ENCODE results near the gene PRR16.

DNA sequence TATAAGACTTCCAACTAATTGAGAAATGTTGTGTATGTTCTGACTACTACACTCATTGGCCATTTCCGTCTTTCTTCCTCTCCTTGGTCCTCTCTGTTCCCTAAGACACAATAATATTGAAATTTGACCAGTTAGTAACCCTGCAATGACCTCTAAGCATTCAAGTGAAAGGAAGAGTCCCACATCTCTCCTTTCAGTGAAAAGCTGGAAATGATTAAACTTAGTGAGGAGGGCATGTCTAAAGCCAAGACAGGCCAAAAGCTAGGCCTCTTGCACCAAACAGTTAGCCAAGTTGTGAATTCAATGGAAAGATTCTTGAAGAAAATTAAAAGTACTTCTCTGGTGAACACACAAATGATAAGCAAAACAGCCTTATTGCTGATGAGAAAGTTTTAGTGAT is 122.5 kb downstream of the PRR16 start:
- TF ChIP-seq ZFP30 (CRISPR knock-in tag; IDR thresholded peaks at IDR 0.05) (no peak), GLIS3 (CRISPR knock-in tag; IDR thresholded peaks at IDR 0.05) (no peak), CREB5 (CRISPR knock-in tag; IDR thresholded peaks at IDR 0.05; ENCODE audit: low read depth) (no peak)
- TF ChIP-seq, protein P1, sequence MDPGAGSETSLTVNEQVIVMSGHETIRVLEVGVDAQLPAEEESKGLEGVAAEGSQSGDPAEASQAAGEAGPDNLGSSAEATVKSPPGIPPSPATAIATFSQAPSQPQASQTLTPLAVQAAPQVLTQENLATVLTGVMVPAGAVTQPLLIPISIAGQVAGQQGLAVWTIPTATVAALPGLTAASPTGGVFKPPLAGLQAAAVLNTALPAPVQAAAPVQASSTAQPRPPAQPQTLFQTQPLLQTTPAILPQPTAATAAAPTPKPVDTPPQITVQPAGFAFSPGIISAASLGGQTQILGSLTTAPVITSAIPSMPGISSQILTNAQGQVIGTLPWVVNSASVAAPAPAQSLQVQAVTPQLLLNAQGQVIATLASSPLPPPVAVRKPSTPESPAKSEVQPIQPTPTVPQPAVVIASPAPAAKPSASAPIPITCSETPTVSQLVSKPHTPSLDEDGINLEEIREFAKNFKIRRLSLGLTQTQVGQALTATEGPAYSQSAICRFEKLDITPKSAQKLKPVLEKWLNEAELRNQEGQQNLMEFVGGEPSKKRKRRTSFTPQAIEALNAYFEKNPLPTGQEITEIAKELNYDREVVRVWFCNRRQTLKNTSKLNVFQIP (CRISPR knock-in tag; IDR thresholded peaks at IDR 0.05; ENCODE audit: borderline replicate concordance, low read depth), result no peak
